GM12892 (cell line): Measurements from ENCODE around the gene PCP2.

Experiments used
- POLR2A ChIP-seq: IDR thresholded peaks from 2 replicates; pipeline ENCODE4 v1.6.1; 2011; ENCODE audit warnings: low read depth, low read length, control low read depth
- POLR2AphosphoS5 ChIP-seq: IDR thresholded peaks from 2 replicates; pipeline ENCODE4 v1.6.1; 2011; ENCODE audit warnings: low read depth, low read length, control low read depth
- TAF1 ChIP-seq: IDR thresholded peaks from 2 replicates; pipeline ENCODE4 v1.6.1; 2011; ENCODE audit warnings: low read depth, mild to moderate bottlenecking, control low read depth, low read length, borderline replicate concordance

GRCh38 chr19:7648265-7649014 lies 14.9 kb upstream of the PCP2 start:
- TF ChIP-seq TAF1 (no peak), POLR2AphosphoS5 (no peak; the same call in 1 of the 2 replicates), POLR2A (no peak; the same call in 1 of the 2 replicates)
